ENCODE results near the gene SIK3. TPM values are rescaled to one million over a fixed set of nuclear protein-coding genes. Genes with fewer than 3 reads are reported as not detected.

The SIK3 gene
- total and polyA plus RNA-seq, 11 donors: 11.8 to 67.4 (median 38.1) TPM

GRCh38 chr11:116986521-116987105, 111.6 kb downstream of the SIK3 start:
- Histone ChIP-seq H3K27me3 (no peaks in the 10 kb centered on the region), H3K9me3 (no peaks in the 10 kb centered on the region), H3K4me1 (peaks cover 0 to 84% (median 45%) of the 10 kb centered on the region in 12 donors), H3K27ac (peak overlapping the region in 7 of 12 donors; percentile 2 to 86 (median 13)), H3K36me3 (no peaks in the 10 kb centered on the region), H3K4me3 (peak overlapping the region in 1 of 12 donors; percentile 21)
- TF ChIP-seq POLR2A (IDR thresholded peaks at IDR 0.05): no peak
- TF ChIP-seq CTCF (IDR thresholded peaks at IDR 0.05): no peak
- 80 to 89% (median 84%) methylated on average over 2 of the region's 2 CpGs for WGBS, 4 donors
- peak in 3 of 4 donors; percentile 19 to 73 (median 41) for ATAC-seq
- intact Hi-C loops (cut with DNase I): loop anchor here in 1 of 10 donors (10.0 kb wide), 1 partner anchor 108 kb away; the partner anchor contains the start of gene SIK3
- no peak for DNase-seq

DNA sequence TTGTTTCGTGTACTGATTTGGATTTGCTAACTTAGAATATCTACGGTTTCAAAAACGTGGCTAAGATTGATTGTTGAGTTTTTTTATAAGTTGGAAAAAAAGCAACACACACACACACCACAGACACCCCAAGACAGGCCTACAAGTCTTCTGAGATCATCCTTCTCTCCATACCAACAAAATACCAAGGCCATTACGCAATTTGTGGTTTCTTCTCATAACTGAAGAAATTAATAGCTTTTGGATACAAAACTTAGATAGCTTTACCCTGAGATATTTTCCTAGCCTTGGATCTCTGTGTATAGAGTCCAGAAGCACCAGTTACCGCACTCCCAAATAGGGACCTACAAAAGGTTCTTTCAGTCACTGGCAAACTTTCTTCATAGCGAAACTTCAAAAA, 113.6 kb downstream of the SIK3 start:
- WGBS, 4 donors: 67 to 80% (median 74%) methylated on average over 6 of the region's 6 CpGs
- H3K36me3 ChIP-seq: no peaks in the 10 kb centered on the region
- TF ChIP-seq POLR2A (IDR thresholded peaks at IDR 0.05) (no peak), CTCF (IDR thresholded peaks at IDR 0.05) (no peak)
- intact Hi-C loops (cut with DNase I): loop anchor here in 1 of 10 donors (10.0 kb wide), 1 partner anchor 110 kb away; the partner anchor contains the start of gene SIK3
- DNase-seq (no peak), ATAC-seq (peak in 3 of 4 donors; percentile 30 to 53 (median 51))
- peak overlapping the region in 7 of 12 donors; percentile 6 to 86 (median 53) for H3K27ac ChIP-seq
- no peaks in the 10 kb centered on the region for H3K9me3 ChIP-seq
- H3K27me3 ChIP-seq: no peaks in the 10 kb centered on the region
- H3K4me1 ChIP-seq: peaks cover 0 to 94% (median 41%) of the 10 kb centered on the region in 12 donors
- no peak overlapping the region for H3K4me3 ChIP-seq

- peak overlapping the region in 7 of 12 donors; percentile 6 to 86 (median 53) for H3K27ac ChIP-seq
- H3K4me3 ChIP-seq: no peak overlapping the region
- TF ChIP-seq CTCF (IDR thresholded peaks at IDR 0.05) (no peak), POLR2A (IDR thresholded peaks at IDR 0.05) (no peak)
- H3K9me3 ChIP-seq: no peaks in the 10 kb centered on the region
- peaks cover 0 to 92% (median 37%) of the 10 kb centered on the region in 12 donors for H3K4me1 ChIP-seq
- DNase-seq (no peak), ATAC-seq (no peak)
- H3K27me3 ChIP-seq: no peaks in the 10 kb centered on the region
- no peaks in the 10 kb centered on the region for H3K36me3 ChIP-seq
- intact Hi-C loops (cut with DNase I): loop anchor here in 1 of 10 donors (10.0 kb wide), 1 partner anchor 111 kb away; the partner anchor contains the start of gene SIK3
- WGBS, 4 donors: 76 to 84% (median 81%) methylated on average over 4 of the region's 4 CpGs
These were observed 114.0 kb downstream of the SIK3 start for GRCh38 chr11:116984186-116984585.

DNA sequence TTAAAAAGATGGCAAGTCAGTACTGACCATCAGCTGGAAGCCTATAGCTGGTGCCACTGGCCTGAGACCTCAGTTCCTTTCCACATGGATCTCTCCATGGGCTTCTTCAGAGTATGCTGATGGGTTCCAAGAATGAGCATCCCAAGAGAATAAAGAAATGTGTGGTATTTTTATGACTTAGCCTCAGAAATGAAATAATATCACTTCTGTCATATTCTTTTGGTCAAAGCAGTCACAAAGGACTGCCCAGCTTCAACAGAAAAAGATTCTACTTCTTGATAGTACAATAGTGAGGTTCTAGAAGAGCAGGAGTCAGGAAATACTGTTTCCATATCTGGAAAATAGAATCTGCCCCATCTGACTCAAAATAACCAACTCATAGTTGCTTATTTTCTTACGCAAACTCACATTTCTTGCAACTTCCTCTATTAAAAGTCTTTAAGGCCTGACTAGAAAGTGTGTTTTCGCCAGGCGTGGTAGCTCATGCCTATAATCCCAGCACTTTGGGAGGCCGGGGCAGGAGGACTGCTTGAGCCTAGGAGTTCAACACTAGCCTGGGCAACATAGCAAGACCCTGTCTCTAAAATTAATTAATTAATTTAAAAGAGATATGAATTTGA, 116.9 kb downstream of the SIK3 start:
- Histone ChIP-seq H3K4me1 (peaks cover 0 to 71% (median 20%) of the 10 kb centered on the region in 12 donors), H3K27me3 (no peaks in the 10 kb centered on the region), H3K36me3 (no peaks in the 10 kb centered on the region), H3K4me3 (no peak overlapping the region), H3K9me3 (no peaks in the 10 kb centered on the region), H3K27ac (peak overlapping the region in 2 of 12 donors; percentile 10 to 81)
- 92 to 94% (median 93%) methylated on average over 4 of the region's 4 CpGs for WGBS, 4 donors
- no peak for DNase-seq
- ATAC-seq: peak in 1 of 4 donors; percentile 20
- TF ChIP-seq CTCF (IDR thresholded peaks at IDR 0.05) (no peak), POLR2A (IDR thresholded peaks at IDR 0.05) (no peak)
- intact Hi-C loops (cut with DNase I): loop anchor here in 1 of 10 donors (10.0 kb wide), 1 partner anchor 113 kb away; the partner anchor contains the start of gene SIK3

All from heart left ventricle (tissue), 16 donors.